Pancreas (tissue), 10 donors: ENCODE results near the gene EFS. TPM values are rescaled to one million over a fixed set of nuclear protein-coding genes. Genes with fewer than 3 reads are reported as not detected.

ENCODE experiments used
- ATAC-seq, 4 donors: fragments of 200-7000 bp; cut with Tn5 transposase; one replicate each; pipeline versions ENCODE4 v1.8.0 to v1.9.1; 2020; ENCODE audit warnings: mild to moderate bottlenecking in 4 of 4, moderate library complexity in 4 of 4
- DNase-seq, 6 donors: peaks; one replicate each; pipeline ENCODE4 v3.0.0-alpha.2; 2020
- FAIRE-seq: peaks from 2 replicates; lab custom pipeline; 2012; peaks lifted over from hg19 to GRCh38; lab: Jason Lieb, UNC
- H3K27ac ChIP-seq, 4 donors: fragments of 200-600 bp; sonication (generic); 1 replicate in 3 of 4; 2 replicates in 1 of 4; pipeline versions ENCODE4 v1.5.0 to v1.8.0; 2020
- H3K27me3 ChIP-seq, 4 donors: fragments of 200-600 bp; one replicate each; pipeline ENCODE4 v1.8.0; 2021
- H3K36me3 ChIP-seq, 3 donors: fragments of 200-600 bp; sonication (generic) in 1 of 3; one replicate each; pipeline versions ENCODE4 v1.5.0 to v1.8.0; 2020 to 2021
- H3K4me1 ChIP-seq, 3 donors: fragments of 200-600 bp; one replicate each; pipeline ENCODE4 v1.8.0; 2021
- H3K4me3 ChIP-seq, 4 donors: fragments of 200-600 bp; sonication (generic) in 2 of 4; one replicate each; pipeline versions ENCODE4 v1.5.0 to v1.8.0; 2020 to 2021
- H3K9me3 ChIP-seq, 4 donors: fragments of 200-600 bp; one replicate each; pipeline ENCODE4 v1.8.0; 2021
- WGBS, 2 donors: extraction: QIAGEN DNeasy Blood & Tissue Kit; methylation state at CpG; one replicate each; pipeline ENCODE4 v1.1.7; 2013; 5-methylcytosine and 5-hydroxymethylcytosine counted together
- intact Hi-C, 3 donors: fragments of 100-400 bp; cut with DNase I; formaldehyde crosslinking; loops; one replicate each; pipeline versions ENCODE4 v1.11.1 to v1.14.2; 2022
- polyA plus RNA-seq, 2 donors: library from polyadenylated mRNA; stranded (reverse); fragments of 200-250 nt; gene quantifications; one replicate each; pipeline ENCODE4 v1.2.3, GENCODE V29; 2013
- total RNA-seq, 6 donors: library from RNA; stranded (reverse); fragmentation: NEBNext Ultra II Directional in 4 of 6; extraction: Animal tissue kit (Norgen Biotek cat#: 25700) in 4 of 6; gene quantifications; one replicate each; pipeline versions ENCODE4 v1.2.1 to v1.2.4, GENCODE V29; 2021 to 2023
- TF ChIP-seq, protein P1 (sequence below), 4 donors: fragments of 200-600 bp; sonication (generic) in 3 of 4; IDR thresholded peaks; one replicate each; pipeline versions ENCODE4 v1.5.0 to v1.8.0; 2021; ENCODE audit warnings: antibody characterized with exemption in 4 of 4
- donor health status: healthy with polysubstance abuse.
- donor health status: DM: no; HTN: no; CAD: no; lungs with moderate emphysema.
- donor health status: DM: no; HTN: no; CAD: no.
- donor health status: control.
- donor health status: control.
- donor health status: Bipolar disorder and iron deficiency.
- donor health status: DM: yes; HTN: yes; CAD: no.
- donor health status: DM: no; HTN: no; CAD: no.
- donor health status: DM: no; HTN: no; CAD: no.
- donor health status: DM: yes; HTN: yes; CAD: no.

Gene EFS
- total and polyA plus RNA-seq, 8 donors = 0.23 to 3.0 (median 1.0) TPM

DNA sequence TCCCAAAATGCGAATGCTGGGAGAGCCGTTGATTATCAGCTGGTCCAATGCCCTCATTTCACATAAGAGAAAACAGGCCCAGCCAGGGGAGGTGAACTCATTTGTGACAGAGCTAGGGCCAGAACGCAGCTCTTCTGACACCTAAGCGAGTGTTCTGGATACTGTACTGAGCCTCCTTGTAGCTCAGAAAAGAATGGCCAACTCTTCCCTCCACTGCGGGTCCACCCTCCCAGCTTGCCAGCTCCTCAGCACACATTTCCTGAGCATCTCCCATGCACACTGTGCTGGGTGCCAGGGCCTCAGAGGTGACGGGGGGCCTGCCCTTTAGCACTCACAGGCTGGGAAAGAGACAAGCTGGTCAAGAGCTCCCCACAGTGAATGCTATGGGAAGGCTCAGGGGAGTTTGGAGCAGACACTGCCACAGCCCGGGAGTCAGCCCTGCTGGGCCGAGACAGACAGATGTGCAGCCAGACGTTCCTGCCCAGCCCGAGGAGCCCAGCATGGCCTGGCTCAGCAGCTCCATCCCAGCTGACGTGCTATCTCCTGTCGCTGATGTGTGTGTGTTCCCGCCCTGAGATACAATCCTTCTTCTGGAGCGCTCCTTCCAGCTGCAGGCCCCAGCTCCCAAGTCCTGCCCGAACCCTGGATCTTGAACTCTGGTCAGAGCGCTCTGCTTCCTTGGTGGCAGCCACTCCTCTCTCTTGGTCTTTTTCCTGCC lies 15.4 kb upstream of the EFS start:
- FAIRE-seq (no peak), DNase-seq (no peak), ATAC-seq (peak; percentile 2 to 8 (median 4))
- TF ChIP-seq, protein P1, sequence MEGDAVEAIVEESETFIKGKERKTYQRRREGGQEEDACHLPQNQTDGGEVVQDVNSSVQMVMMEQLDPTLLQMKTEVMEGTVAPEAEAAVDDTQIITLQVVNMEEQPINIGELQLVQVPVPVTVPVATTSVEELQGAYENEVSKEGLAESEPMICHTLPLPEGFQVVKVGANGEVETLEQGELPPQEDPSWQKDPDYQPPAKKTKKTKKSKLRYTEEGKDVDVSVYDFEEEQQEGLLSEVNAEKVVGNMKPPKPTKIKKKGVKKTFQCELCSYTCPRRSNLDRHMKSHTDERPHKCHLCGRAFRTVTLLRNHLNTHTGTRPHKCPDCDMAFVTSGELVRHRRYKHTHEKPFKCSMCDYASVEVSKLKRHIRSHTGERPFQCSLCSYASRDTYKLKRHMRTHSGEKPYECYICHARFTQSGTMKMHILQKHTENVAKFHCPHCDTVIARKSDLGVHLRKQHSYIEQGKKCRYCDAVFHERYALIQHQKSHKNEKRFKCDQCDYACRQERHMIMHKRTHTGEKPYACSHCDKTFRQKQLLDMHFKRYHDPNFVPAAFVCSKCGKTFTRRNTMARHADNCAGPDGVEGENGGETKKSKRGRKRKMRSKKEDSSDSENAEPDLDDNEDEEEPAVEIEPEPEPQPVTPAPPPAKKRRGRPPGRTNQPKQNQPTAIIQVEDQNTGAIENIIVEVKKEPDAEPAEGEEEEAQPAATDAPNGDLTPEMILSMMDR (IDR thresholded peaks at IDR 0.05) = no peak
- Histone ChIP-seq H3K27me3 (no peaks in the 10 kb centered on the region), H3K27ac (no peak overlapping the region), H3K9me3 (no peaks in the 10 kb centered on the region), H3K36me3 (no peaks in the 10 kb centered on the region), H3K4me3 (no peak overlapping the region), H3K4me1 (peaks cover 0 to 4% (median 0%) of the 10 kb centered on the region in 3 donors)
- 57 to 58% methylated on average over 16 of the region's 16 CpGs for WGBS, 2 donors
- intact Hi-C loops = loop anchor here in 1 of 3 donors (5.0 kb wide), 1 partner anchor 113 kb away; no protein-coding TSS in a partner anchor

DNA sequence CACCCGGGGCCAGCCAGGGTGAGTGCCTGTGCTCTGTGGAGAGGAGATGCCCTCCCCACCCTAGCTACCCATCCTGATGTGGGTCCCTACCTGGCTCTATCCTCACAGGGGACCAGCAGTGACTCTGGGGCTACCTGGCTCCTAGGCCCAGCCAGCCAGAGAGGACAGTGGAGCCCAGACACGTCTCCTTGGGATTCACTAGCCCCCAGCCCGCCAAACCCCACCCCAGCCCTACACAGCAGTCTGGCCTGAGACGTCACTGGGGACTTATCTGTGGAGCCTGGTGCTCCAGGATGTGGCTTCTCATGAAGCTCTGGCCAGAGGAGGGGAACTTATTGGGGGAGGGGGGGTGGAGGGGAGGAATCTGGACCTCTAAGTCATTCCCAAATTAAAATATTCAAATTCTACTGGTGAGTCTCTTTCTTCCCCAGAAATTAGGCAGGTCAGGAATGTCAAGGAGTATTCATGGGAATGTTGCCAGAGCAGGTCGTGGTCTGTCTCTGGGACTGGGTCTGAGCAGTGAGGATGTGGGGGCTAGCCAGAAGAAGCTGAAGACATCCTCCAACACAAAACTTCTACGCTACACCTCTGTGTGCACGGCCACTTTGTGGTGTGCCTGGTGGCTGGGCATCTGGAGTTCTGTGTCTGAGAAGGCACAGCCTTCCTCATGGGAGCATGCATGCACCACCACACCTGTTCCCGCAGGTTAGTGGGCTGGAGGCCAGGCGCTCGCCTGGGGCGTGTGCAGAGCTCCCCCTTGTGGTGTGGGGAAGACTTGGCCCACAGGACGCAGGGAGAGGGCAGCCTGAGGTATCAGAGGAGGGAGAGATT lies 14.6 kb upstream of the EFS start:
- Histone ChIP-seq H3K27ac (no peak overlapping the region), H3K36me3 (no peaks in the 10 kb centered on the region), H3K27me3 (no peaks in the 10 kb centered on the region), H3K9me3 (no peaks in the 10 kb centered on the region), H3K4me1 (peaks cover 0 to 3% (median 0%) of the 10 kb centered on the region in 3 donors), H3K4me3 (no peak overlapping the region)
- FAIRE-seq (no peak), ATAC-seq (peak; percentile 88 to 100 (median 98)), DNase-seq (peak; percentile 83 to 96 (median 92))
- WGBS, 2 donors = 19 to 21% methylated on average over 12 of the region's 12 CpGs
- TF ChIP-seq, protein P1 (IDR thresholded peaks at IDR 0.05) = peak; percentile 86 to 94 (median 92)
- intact Hi-C loops = loop anchor here in 2 of 3 donors (5.0 kb wide), 2 partner anchors 52 to 112 kb away; no protein-coding TSS in a partner anchor

DNA sequence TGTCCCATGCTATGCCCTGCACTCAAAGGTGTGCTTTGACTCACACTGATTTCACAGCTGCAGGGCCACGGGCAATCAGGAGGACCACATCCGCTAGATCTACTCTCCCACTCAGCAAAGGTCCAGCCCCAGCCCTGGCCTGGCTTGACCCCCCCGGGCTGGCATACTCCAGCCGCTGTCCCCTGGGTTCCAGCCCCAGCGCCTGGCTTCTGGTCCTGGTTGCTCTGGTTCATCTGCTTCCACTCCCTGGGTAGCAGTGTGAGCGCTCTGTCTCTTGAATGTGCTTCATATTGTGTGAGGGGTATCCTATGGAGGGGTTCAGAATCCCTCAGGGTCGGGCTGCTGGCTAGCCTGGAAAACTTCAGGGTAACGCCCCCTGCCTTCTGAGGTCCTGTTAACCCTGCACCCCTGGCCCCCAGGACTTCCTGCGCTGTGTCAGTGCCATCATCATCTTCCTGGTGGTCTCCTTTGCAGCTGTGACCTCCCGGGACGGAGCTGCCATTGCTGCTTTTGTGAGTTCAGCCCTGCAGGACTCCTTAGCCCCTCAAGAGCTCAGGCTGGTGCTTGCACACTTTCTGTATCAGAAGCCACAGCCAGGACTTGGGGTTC lies 13.7 kb upstream of the EFS start:
- ATAC-seq = no peak

More for the DNA sequence above, 13.7 kb upstream of the EFS start:
- Histone ChIP-seq H3K27me3 (no peaks in the 10 kb centered on the region), H3K4me1 (peaks cover 0 to 3% (median 0%) of the 10 kb centered on the region in 3 donors), H3K36me3 (no peaks in the 10 kb centered on the region), H3K4me3 (no peak overlapping the region), H3K9me3 (no peaks in the 10 kb centered on the region), H3K27ac (no peak overlapping the region)
- FAIRE-seq = no peak
- intact Hi-C loops = loop anchor here in 1 of 3 donors (5.0 kb wide), 1 partner anchor 51 kb away; no protein-coding TSS in a partner anchor
- DNase-seq = no peak
- WGBS, 2 donors = 73 to 82% methylated on average over 11 of the region's 11 CpGs
- TF ChIP-seq, protein P1 (IDR thresholded peaks at IDR 0.05) = no peak
